HepG2 (cell line): ENCODE data around the gene CHTF18. TPM values are rescaled to one million over a fixed set of nuclear protein-coding genes. Genes with fewer than 3 reads are reported as not detected.

ENCODE experiments used
- CAMTA2 ChIP-seq: sonication (generic); formaldehyde crosslinking; IDR thresholded peaks from 2 replicates; pipeline ENCODE4 v1.4.0; 2020; ENCODE audit warnings: mild to moderate bottlenecking, missing genetic modification reagents, borderline replicate concordance
- MEIS1 ChIP-seq: sonication (generic); formaldehyde crosslinking; IDR thresholded peaks from 2 replicates; pipeline ENCODE4 v1.9.0; 2021; ENCODE audit warnings: mild to moderate bottlenecking, missing genetic modification reagents, moderate library complexity, borderline replicate concordance
- NFATC3 ChIP-seq: sonication (generic); formaldehyde crosslinking; IDR thresholded peaks from 2 replicates; pipeline ENCODE4 v1.5.1; 2020; ENCODE audit warnings: mild to moderate bottlenecking, missing genetic modification reagents
- PPARG ChIP-seq: conservative IDR thresholded peaks from 2 replicates; pipeline ENCODE4 v1.6.1; 2016; ENCODE audit warnings: missing biosample characterization, missing genetic modification reagents
- SMAD3 ChIP-seq: sonication (generic); formaldehyde crosslinking; IDR thresholded peaks from 2 replicates; pipeline ENCODE4 v1.4.0; 2020; ENCODE audit warnings: missing genetic modification reagents
- YEATS2 ChIP-seq: sonication (generic); formaldehyde crosslinking; IDR thresholded peaks from 2 replicates; pipeline ENCODE4 v1.4.0; 2020; ENCODE audit warnings: missing genetic modification reagents, borderline replicate concordance
- ZNF446 ChIP-seq: sonication (generic); formaldehyde crosslinking; IDR thresholded peaks from 2 replicates; pipeline ENCODE4 v1.5.0; 2020; ENCODE audit warnings: mild to moderate bottlenecking, missing genetic modification reagents
- ZNF878 ChIP-seq: sonication (generic); formaldehyde crosslinking; IDR thresholded peaks from 2 replicates; pipeline ENCODE4 v1.8.1; 2023; ENCODE audit warnings: mild to moderate bottlenecking, missing genetic modification reagents, moderate library complexity
- polyA plus RNA-seq, 8 experiments: library from polyadenylated mRNA; depleted of rRNA in 3 of 8; stranded (reverse) in 7 of 8; unstranded in 1 of 8; fragments of >200 nt; fragmentation: Illumina TruSeq in 4 of 8; extraction: Trizol in 4 of 8; gene quantifications; 2 replicates each; pipeline versions ENCODE4 v1.2.1 to v1.2.3, GENCODE V29; 2011 to 2016; ENCODE audit warnings: low read depth in 4 of 8, missing spikeins in 1 of 8, mixed read lengths in 1 of 8; ENCODE audit not compliant: insufficient read depth in 1 of 8
- total RNA-seq, 5 experiments: library from RNA; depleted of rRNA; stranded (reverse); fragments of >200 nt; fragmentation: Illumina TruSeq; extraction: Trizol; gene quantifications; 2 replicates each; pipeline ENCODE4 v1.2.3, GENCODE V29; 2016; ENCODE audit warnings: low read depth in 1 of 5
- TF ChIP-seq, protein P1 (sequence below): sonication (generic); formaldehyde crosslinking; IDR thresholded peaks from 2 replicates; pipeline ENCODE4 v1.5.0; 2020; ENCODE audit warnings: mild to moderate bottlenecking, missing genetic modification reagents, borderline replicate concordance
- TF ChIP-seq, protein P2 (sequence below), 2 experiments: fragments of 450-650 bp in 1 of 2; sonication (generic) in 1 of 2; formaldehyde crosslinking in 1 of 2; IDR thresholded peaks; 2 replicates each; pipeline versions ENCODE4 v1.6.1 to v1.8.0; 2016 to 2022; ENCODE audit warnings: antibody characterized with exemption in 1 of 2, mild to moderate bottlenecking in 1 of 2, missing genetic modification reagents in 1 of 2
- TF ChIP-seq, protein P3 (sequence below): sonication (generic); formaldehyde crosslinking; IDR thresholded peaks from 2 replicates; pipeline ENCODE4 v1.4.0; 2020; ENCODE audit warnings: missing genetic modification reagents
- TF ChIP-seq, protein P4 (sequence below): sonication (generic); formaldehyde crosslinking; IDR thresholded peaks from 2 replicates; pipeline ENCODE4 v1.4.0; 2020; ENCODE audit warnings: missing genetic modification reagents

The CHTF18 gene
- total and polyA plus RNA-seq, 2 of the 13 experiments (the other 11 are each of a cell fraction or from before 2014, with no cell fraction given) = 8.6 to 22.9 TPM

DNA sequence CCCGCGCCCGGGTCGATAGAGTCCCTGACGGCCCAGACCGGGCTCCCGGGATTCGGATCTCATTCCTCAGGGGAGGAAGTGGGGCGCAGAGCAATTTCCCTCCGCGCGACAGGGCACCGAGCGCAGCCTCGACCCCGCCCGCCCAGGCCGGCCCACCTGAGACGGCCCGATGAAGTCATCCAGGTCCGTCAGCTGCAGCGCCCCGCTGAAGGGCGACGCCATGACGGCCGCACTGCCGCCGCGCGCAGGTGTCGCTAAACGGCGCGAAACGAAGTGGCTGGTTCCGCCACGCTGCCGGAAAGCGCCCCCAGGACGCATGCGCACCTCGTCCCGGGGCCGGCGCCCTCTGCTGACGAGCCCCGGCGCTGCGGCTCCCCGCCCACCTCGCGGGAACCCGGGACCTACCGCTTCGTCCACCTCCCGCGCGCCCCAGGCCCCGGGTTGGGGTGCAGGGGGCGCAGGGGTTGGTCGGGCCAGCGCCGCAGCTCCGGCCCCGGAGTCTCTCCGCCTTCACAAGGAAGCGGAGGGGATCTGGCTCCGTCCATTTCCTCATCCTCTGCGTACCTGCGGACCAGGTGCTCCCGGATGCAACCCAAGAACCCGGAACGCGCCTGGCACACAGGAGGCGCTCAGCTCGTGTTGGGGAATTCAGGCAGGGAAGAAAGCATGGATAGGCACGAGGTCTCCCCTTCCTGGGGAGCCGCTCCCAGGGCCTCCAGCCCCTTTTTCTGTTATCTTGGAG is 47.5 kb upstream of the CHTF18 start, which contains the start of gene CIAO3 (continued):
- TF ChIP-seq ZNF446 (CRISPR knock-in tag) (peak; percentile 86), YEATS2 (CRISPR knock-in tag) (peak; percentile 91), NFATC3 (CRISPR knock-in tag) (no peak), ZNF878 (CRISPR knock-in tag) (no peak), PPARG (CRISPR knock-in tag) (peak; percentile 55; the same call in 1 of the 2 replicates), CAMTA2 (CRISPR knock-in tag) (no peak), MEIS1 (peak; percentile 82), SMAD3 (CRISPR knock-in tag) (peak; percentile 39; the same call in 1 of the 2 replicates)
- TF ChIP-seq, protein P1, sequence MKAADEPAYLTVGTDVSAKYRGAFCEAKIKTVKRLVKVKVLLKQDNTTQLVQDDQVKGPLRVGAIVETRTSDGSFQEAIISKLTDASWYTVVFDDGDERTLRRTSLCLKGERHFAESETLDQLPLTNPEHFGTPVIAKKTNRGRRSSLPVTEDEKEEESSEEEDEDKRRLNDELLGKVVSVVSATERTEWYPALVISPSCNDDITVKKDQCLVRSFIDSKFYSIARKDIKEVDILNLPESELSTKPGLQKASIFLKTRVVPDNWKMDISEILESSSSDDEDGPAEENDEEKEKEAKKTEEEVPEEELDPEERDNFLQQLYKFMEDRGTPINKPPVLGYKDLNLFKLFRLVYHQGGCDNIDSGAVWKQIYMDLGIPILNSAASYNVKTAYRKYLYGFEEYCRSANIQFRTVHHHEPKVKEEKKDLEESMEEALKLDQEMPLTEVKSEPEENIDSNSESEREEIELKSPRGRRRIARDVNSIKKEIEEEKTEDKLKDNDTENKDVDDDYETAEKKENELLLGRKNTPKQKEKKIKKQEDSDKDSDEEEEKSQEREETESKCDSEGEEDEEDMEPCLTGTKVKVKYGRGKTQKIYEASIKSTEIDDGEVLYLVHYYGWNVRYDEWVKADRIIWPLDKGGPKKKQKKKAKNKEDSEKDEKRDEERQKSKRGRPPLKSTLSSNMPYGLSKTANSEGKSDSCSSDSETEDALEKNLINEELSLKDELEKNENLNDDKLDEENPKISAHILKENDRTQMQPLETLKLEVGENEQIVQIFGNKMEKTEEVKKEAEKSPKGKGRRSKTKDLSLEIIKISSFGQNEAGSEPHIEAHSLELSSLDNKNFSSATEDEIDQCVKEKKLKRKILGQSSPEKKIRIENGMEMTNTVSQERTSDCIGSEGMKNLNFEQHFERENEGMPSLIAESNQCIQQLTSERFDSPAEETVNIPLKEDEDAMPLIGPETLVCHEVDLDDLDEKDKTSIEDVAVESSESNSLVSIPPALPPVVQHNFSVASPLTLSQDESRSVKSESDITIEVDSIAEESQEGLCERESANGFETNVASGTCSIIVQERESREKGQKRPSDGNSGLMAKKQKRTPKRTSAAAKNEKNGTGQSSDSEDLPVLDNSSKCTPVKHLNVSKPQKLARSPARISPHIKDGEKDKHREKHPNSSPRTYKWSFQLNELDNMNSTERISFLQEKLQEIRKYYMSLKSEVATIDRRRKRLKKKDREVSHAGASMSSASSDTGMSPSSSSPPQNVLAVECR = peak; percentile 97
- TF ChIP-seq, protein P2, sequence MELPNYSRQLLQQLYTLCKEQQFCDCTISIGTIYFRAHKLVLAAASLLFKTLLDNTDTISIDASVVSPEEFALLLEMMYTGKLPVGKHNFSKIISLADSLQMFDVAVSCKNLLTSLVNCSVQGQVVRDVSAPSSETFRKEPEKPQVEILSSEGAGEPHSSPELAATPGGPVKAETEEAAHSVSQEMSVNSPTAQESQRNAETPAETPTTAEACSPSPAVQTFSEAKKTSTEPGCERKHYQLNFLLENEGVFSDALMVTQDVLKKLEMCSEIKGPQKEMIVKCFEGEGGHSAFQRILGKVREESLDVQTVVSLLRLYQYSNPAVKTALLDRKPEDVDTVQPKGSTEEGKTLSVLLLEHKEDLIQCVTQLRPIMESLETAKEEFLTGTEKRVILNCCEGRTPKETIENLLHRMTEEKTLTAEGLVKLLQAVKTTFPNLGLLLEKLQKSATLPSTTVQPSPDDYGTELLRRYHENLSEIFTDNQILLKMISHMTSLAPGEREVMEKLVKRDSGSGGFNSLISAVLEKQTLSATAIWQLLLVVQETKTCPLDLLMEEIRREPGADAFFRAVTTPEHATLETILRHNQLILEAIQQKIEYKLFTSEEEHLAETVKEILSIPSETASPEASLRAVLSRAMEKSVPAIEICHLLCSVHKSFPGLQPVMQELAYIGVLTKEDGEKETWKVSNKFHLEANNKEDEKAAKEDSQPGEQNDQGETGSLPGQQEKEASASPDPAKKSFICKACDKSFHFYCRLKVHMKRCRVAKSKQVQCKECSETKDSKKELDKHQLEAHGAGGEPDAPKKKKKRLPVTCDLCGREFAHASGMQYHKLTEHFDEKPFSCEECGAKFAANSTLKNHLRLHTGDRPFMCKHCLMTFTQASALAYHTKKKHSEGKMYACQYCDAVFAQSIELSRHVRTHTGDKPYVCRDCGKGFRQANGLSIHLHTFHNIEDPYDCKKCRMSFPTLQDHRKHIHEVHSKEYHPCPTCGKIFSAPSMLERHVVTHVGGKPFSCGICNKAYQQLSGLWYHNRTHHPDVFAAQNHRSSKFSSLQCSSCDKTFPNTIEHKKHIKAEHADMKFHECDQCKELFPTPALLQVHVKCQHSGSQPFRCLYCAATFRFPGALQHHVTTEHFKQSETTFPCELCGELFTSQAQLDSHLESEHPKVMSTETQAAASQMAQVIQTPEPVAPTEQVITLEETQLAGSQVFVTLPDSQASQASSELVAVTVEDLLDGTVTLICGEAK (IDR thresholded peaks at IDR 0.05) = no peak
- TF ChIP-seq, protein P2 (CRISPR knock-in tag; IDR thresholded peaks at IDR 0.05) = peak; percentile 77; the same call in 1 of the 2 replicates
- TF ChIP-seq, protein P3, sequence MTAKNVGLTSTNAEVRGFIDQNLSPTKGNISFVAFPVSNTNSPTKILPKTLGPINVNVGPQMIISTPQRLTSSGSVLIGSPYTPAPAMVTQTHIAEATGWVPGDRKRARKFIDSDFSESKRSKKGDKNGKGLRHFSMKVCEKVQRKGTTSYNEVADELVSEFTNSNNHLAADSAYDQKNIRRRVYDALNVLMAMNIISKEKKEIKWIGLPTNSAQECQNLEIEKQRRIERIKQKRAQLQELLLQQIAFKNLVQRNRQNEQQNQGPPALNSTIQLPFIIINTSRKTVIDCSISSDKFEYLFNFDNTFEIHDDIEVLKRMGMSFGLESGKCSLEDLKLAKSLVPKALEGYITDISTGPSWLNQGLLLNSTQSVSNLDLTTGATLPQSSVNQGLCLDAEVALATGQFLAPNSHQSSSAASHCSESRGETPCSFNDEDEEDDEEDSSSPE (CRISPR knock-in tag) = peak; percentile 84
- TF ChIP-seq, protein P4, sequence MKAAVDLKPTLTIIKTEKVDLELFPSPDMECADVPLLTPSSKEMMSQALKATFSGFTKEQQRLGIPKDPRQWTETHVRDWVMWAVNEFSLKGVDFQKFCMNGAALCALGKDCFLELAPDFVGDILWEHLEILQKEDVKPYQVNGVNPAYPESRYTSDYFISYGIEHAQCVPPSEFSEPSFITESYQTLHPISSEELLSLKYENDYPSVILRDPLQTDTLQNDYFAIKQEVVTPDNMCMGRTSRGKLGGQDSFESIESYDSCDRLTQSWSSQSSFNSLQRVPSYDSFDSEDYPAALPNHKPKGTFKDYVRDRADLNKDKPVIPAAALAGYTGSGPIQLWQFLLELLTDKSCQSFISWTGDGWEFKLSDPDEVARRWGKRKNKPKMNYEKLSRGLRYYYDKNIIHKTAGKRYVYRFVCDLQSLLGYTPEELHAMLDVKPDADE (CRISPR knock-in tag) = no peak
